Measurements from ENCODE around the gene TRIP6.

Gene TRIP6

DNA sequence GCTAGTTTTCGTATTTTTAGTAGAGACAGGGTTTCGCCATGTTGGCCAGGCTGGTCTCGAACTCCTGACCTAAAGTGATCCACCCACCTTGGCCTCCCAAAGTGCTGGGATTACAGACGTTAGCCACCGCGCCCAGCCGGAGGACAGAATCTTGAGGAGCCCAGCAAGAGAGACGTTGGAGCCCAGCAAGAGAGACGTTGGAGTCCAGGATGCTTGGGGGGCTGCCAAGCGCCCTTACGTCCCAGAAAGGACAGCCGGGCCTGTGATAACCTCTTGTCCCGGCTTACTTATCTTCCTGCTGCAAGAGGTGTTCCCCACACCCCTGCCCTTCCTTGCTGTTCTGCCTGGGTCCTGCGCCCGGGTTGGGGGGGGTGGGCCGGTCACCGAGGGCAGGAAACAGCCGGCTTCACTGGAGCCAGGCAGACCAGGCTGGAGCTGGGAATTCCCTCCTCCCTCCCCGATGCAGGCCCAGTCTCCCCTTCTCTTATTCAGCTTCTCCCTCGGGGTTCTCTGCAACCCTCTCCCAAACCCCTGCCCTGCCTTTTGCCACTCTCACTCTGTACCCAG, 38.0 kb upstream of the TRIP6 start:
- TF ChIP-seq, protein P1, sequence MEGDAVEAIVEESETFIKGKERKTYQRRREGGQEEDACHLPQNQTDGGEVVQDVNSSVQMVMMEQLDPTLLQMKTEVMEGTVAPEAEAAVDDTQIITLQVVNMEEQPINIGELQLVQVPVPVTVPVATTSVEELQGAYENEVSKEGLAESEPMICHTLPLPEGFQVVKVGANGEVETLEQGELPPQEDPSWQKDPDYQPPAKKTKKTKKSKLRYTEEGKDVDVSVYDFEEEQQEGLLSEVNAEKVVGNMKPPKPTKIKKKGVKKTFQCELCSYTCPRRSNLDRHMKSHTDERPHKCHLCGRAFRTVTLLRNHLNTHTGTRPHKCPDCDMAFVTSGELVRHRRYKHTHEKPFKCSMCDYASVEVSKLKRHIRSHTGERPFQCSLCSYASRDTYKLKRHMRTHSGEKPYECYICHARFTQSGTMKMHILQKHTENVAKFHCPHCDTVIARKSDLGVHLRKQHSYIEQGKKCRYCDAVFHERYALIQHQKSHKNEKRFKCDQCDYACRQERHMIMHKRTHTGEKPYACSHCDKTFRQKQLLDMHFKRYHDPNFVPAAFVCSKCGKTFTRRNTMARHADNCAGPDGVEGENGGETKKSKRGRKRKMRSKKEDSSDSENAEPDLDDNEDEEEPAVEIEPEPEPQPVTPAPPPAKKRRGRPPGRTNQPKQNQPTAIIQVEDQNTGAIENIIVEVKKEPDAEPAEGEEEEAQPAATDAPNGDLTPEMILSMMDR (IDR thresholded peaks at IDR 0.05; ENCODE audit: low read depth, low read length): no peak
- DNase-seq (ENCODE audit: low read depth in 2 of 2): peak in 1 of 2 donors; percentile 43
- no peak overlapping the region for H3K4me3 ChIP-seq (replicated peaks in 1 of 2; ENCODE audit: low read depth in 2 of 2, low read length in 2 of 2)

DNA sequence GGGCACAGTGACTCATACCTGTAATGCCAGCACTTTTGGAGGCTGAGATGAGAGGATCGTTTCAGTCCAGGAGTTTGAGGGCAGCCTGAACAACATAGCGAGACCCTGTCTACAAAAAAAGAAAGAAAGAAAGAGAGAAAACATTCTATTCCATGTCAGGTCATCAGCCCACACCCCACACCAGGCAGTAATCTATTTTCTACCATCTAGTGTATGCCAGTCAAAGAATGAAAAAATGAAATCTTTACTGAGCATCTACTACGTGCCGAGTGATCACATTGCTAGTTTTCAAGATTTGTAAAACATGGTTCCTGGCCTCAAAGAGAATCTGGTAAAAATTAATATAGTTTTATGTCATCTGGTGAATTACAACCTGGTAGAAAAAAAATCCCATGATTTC, 36.8 kb upstream of the TRIP6 start:
- TF ChIP-seq, protein P1 (IDR thresholded peaks at IDR 0.05; ENCODE audit: low read depth, low read length): no peak
- no peak for DNase-seq (ENCODE audit: low read depth in 2 of 2)
- H3K4me3 ChIP-seq (replicated peaks in 1 of 2; ENCODE audit: low read depth in 2 of 2, low read length in 2 of 2): no peak overlapping the region

DNA sequence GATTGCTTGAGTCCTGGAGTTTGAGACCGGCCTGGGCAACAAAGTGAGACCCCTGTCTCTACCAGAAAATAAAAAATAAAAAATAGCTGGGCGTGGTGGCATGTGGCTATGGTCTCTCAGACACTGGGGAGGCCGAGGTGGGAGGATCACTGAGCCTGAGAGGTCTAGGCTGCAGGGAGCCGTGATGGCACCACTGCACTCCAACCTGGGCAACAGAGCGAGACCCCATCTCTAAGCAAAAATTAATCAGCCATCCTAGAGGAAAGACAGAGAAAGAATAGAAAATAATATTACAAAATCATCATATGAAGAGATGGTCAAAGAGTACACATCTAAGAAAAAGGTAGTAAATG, 34.9 kb upstream of the TRIP6 start:
- no peak for DNase-seq (ENCODE audit: low read depth in 2 of 2)

DNA sequence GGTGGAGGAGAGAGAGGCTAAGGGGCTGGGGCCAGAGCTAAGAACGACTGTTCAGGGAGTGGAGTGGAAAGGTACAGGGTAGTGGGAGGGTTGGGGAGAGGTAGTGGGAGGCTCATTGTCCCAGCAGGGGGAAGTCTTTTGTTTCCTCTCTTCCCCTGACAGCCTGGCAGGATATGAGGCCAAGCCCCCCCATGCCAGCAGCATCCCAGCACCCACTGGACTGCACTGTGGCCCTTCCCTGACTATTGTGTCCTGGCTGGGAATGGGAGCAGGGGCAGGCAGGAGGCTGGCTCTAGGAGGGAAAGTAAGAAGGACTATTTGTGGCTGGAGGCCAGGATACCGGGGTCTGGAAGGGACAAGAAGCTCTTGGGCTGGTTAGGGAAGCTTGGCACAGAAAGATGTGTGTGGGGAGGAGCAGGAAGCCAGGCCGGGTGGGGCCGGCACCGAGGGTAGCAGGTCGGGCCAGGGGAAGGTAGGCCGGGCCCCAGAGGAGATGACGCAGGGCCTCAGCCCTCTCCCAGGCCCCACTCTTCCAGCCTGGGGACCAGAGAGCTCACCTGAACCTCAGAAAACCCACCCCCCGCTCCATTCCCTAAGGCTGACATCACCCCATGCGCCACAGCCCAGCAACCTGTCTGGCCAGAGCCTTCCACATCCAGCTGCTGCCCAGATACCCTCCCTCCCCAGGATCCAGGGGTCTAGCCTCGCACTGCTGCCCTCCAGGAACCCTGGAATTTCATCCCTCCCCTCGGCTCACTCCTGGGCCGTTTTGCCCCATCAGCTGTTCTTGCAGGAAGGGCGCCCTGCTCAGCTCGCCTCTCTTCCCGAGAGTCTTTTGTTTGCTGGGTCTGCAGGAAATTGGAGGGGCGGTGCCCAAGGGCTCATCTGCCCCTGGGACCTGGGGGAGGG, 31.0 kb upstream of the TRIP6 start:
- peak; percentile 25 to 66 for DNase-seq (ENCODE audit: low read depth in 2 of 2)
- no peak overlapping the region for H3K4me3 ChIP-seq (replicated peaks in 1 of 2; ENCODE audit: low read depth in 2 of 2, low read length in 2 of 2)

More for the DNA sequence above, 34.9 kb upstream of the TRIP6 start:
- H3K4me3 ChIP-seq (replicated peaks in 1 of 2; ENCODE audit: low read depth in 2 of 2, low read length in 2 of 2): no peak overlapping the region
- TF ChIP-seq, protein P1 (IDR thresholded peaks at IDR 0.05; ENCODE audit: low read depth, low read length): no peak

DNA sequence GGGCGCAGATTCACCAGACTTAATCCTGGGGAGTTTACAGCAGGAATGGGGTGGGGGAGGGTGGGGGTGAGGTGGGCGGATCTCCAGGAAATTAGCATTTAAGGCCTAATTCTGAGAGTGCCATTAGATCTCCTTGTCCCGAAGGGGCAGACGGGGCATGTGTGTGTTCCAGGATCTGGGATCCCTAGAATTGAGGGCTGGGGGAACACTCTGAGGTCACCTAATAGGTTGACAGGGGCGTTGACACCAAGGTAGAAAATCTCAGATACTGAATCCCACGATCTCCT, 30.4 kb upstream of the TRIP6 start:
- no peak for DNase-seq (ENCODE audit: low read depth in 2 of 2)
- H3K4me3 ChIP-seq (replicated peaks in 1 of 2; ENCODE audit: low read depth in 2 of 2, low read length in 2 of 2): no peak overlapping the region
- TF ChIP-seq, protein P1 (IDR thresholded peaks at IDR 0.05; ENCODE audit: low read depth, low read length): no peak

More for the DNA sequence above, 31.0 kb upstream of the TRIP6 start:
- TF ChIP-seq, protein P1 (IDR thresholded peaks at IDR 0.05; ENCODE audit: low read depth, low read length): no peak

DNA sequence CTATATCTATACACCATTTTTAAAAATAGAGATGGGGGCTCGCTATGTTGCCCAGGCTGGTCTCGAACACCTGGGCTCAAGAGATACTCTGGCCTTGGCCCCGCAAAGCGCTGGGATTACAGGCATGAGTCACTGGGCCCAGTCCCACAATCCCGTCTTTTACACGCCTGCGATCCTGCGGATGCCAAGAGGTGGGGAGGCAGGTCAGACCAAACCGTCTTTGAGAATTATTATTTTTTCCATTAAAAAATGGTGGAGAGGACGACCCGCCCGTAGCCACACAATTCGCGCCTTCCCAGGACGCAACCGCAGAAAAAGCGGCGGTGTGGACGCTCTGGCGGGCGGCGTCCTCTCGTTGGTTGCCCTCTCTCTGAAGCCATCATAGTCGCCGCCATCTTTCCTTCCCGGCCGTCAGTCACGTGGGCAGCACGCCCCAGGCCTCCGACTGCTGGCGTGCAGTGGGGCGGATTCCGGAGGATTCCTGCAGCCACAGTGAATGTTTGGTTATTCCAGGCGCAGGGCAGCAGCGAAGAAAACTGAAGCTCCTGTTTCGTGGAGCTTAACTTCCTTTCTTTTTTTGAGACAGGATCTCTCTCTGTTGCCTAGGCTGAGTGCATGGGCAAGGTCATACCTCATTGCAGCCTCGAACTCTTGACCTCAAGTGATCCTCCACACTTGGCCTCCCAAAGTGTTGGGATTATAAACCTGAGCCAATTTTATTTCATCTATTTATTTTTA, 29.9 kb upstream of the TRIP6 start:
- peak; percentile 91 to 93 for DNase-seq (ENCODE audit: low read depth in 2 of 2)
- TF ChIP-seq, protein P1 (IDR thresholded peaks at IDR 0.05; ENCODE audit: low read depth, low read length): no peak
- H3K4me3 ChIP-seq (replicated peaks in 1 of 2; ENCODE audit: low read depth in 2 of 2, low read length in 2 of 2): peak overlapping the region; percentile 13 to 33

All from cardiac fibroblast (primary cell).